Inflammatory macrophage (primary cell): ENCODE measurements around the gene BMP3.

Experiments
- DNase-seq, 2 donors: peaks; one replicate each; pipeline ENCODE4 v3.0.0-alpha.2; 2020 to 2022

The BMP3 gene

DNA sequence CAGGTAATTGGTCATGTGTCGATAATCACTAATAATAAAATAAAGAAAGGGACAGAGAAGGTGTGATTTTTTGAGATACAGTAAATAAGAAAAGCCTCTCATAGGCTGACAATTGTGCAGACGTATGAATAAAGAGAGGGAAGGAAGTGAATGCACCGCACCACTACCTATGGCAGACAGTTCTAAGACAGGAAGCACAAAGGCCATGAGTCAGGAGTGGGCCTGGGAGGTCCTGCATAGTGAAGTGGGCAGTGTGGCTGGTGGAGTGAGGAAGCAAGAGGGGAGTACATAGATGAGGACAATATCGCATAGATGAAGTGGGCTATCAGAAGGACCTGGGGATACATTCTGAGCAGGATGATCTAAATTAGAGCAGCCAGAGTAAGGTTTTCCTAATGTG, 75.6 kb downstream of the BMP3 start:
- no peak for DNase-seq
